Ishikawa (cell line): ENCODE measurements around the gene IPCEF1.

Experiments used
- CEBPB ChIP-seq: IDR thresholded peaks from 2 replicates; pipeline ENCODE4 v1.6.1; 2012
- CREB1 ChIP-seq: IDR thresholded peaks from 2 replicates; pipeline ENCODE4 v1.6.1; 2012; ENCODE audit warnings: low read depth
- EGR1 ChIP-seq: IDR thresholded peaks from 2 replicates; pipeline ENCODE4 v1.6.1; 2012
- EP300 ChIP-seq: IDR thresholded peaks from 2 replicates; pipeline ENCODE4 v1.6.1; 2012; ENCODE audit warnings: borderline replicate concordance
- FOXM1 ChIP-seq: IDR thresholded peaks from 2 replicates; pipeline ENCODE4 v1.6.1; 2012; ENCODE audit warnings: low read depth, borderline replicate concordance
- MAX ChIP-seq: IDR thresholded peaks from 2 replicates; pipeline ENCODE4 v1.6.1; 2012
- NFIC ChIP-seq: IDR thresholded peaks from 2 replicates; pipeline ENCODE4 v1.6.1; 2012
- RAD21 ChIP-seq: IDR thresholded peaks from 2 replicates; pipeline ENCODE4 v1.6.1; 2012; ENCODE audit warnings: low read depth
- TAF1 ChIP-seq: IDR thresholded peaks from 2 replicates; pipeline ENCODE4 v1.6.1; 2012; ENCODE audit warnings: low read depth, mild to moderate bottlenecking
- TCF12 ChIP-seq: IDR thresholded peaks from 2 replicates; pipeline ENCODE4 v1.6.1; 2012; ENCODE audit warnings: low read depth
- TEAD4 ChIP-seq: IDR thresholded peaks from 2 replicates; pipeline ENCODE4 v1.6.1; 2012
- USF1 ChIP-seq: IDR thresholded peaks from 2 replicates; pipeline ENCODE4 v1.6.1; 2012
- YY1 ChIP-seq: IDR thresholded peaks from 2 replicates; pipeline ENCODE4 v1.6.1; 2012; ENCODE audit warnings: low read depth
- ZBTB7A ChIP-seq: IDR thresholded peaks from 2 replicates; pipeline ENCODE4 v1.6.1; 2012; ENCODE audit warnings: low read depth
- TF ChIP-seq, protein P1 (sequence below): IDR thresholded peaks from 2 replicates; pipeline ENCODE4 v1.6.1; 2012; ENCODE audit warnings: low read depth, mild to moderate bottlenecking

Gene IPCEF1

DNA sequence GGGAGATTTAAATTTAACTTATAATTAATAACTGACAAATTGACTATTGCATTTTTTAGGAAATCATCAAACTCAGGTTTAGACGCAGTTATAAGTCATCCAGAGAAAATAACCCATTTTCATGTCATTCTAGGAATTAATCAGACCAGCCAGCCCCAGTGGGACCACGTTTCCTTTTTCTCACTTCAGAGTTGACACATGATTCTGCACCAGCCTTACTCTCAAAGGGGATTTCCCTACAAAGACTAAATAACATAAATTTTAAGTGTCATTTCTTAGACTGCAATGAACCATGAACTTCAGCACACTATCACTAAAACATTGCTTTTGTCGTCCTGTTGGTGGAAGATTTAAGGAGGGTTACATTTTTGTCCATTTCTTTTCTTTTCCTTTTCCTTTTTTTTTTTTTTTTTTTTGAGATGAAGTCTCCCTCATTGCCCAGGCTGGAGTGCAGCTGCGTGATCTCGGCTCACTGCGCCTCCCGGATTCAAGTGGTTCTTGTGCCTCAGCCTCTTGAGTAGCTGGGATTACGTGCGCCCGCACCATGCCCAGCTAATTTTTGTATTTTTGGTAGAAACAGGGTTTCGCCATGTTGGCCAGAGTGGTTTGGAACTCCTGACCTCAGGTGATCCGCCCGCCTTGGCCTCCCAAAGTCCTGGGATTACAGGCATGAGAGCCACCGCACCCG is 3.6 kb downstream of the IPCEF1 start:
- no peak for TF ChIP-seq TAF1
- TF ChIP-seq TEAD4: no peak
- TF ChIP-seq, protein P1, sequence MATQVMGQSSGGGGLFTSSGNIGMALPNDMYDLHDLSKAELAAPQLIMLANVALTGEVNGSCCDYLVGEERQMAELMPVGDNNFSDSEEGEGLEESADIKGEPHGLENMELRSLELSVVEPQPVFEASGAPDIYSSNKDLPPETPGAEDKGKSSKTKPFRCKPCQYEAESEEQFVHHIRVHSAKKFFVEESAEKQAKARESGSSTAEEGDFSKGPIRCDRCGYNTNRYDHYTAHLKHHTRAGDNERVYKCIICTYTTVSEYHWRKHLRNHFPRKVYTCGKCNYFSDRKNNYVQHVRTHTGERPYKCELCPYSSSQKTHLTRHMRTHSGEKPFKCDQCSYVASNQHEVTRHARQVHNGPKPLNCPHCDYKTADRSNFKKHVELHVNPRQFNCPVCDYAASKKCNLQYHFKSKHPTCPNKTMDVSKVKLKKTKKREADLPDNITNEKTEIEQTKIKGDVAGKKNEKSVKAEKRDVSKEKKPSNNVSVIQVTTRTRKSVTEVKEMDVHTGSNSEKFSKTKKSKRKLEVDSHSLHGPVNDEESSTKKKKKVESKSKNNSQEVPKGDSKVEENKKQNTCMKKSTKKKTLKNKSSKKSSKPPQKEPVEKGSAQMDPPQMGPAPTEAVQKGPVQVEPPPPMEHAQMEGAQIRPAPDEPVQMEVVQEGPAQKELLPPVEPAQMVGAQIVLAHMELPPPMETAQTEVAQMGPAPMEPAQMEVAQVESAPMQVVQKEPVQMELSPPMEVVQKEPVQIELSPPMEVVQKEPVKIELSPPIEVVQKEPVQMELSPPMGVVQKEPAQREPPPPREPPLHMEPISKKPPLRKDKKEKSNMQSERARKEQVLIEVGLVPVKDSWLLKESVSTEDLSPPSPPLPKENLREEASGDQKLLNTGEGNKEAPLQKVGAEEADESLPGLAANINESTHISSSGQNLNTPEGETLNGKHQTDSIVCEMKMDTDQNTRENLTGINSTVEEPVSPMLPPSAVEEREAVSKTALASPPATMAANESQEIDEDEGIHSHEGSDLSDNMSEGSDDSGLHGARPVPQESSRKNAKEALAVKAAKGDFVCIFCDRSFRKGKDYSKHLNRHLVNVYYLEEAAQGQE: no peak
- no peak for TF ChIP-seq NFIC

DNA sequence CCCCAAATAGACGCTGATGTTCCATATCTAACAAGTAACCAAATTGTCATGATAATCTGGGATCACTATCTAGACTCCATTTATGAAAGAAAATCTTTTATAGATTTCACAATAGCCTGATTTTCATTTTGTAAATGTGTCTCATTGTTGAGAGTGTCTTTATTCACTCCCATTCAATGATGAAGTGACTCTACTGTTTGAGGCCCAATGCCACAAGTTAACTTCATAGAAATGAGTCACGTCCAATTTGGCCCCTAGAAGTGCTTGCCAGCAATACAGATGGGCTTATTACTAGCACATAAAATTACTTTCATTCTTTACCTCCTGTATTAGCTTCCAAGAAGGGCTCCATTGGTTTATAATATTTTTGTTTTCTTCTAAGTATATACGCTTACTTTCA is 6.3 kb downstream of the IPCEF1 start:
- TF ChIP-seq EGR1 (no peak), ZBTB7A (no peak), TCF12 (no peak), YY1 (no peak), CEBPB (no peak), TEAD4 (no peak), NFIC (no peak), MAX (no peak), CREB1 (no peak), USF1 (no peak), FOXM1 (no peak)
- TF ChIP-seq, protein P1: no peak

GRCh38 chr6:154347981-154348380 is 8.6 kb downstream of the IPCEF1 start:
- TF ChIP-seq TCF12 (no peak), EP300 (no peak), RAD21 (no peak), NFIC (no peak), ZBTB7A (no peak), TEAD4 (no peak), YY1 (no peak), EGR1 (no peak), FOXM1 (no peak), USF1 (no peak), MAX (no peak)
- TF ChIP-seq, protein P1: no peak

DNA sequence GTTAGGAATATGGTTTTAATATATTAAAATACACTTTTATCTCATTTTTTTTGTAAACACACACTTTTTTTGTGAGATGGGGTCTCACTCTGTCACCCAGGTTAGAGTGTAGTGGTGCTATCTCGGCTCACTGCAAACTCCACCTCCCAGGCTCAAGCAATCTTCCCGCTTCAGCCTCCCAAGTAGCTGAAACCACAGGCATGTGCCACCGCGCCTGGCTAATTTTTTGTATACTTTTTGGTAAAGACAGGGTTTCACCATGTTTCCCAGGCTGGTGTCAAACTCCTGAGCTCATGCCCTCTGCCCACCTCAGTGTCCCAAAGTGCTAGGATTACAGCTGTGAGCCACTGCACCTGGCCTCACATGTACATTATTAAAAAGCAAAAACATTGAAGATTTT is 10.8 kb downstream of the IPCEF1 start:
- TF ChIP-seq CREB1 (no peak), RAD21 (no peak), EGR1 (no peak), USF1 (no peak), FOXM1 (no peak), TCF12 (no peak), ZBTB7A (no peak), NFIC (no peak), MAX (no peak), TAF1 (no peak), EP300 (no peak), CEBPB (no peak), YY1 (no peak), TEAD4 (no peak)
- TF ChIP-seq, protein P1: no peak
